Measurements from ENCODE around the gene FOXE3. TPM values are rescaled to one million over a fixed set of nuclear protein-coding genes. Genes with fewer than 3 reads are reported as not detected.
A peak's percentile ranks its signal among the peaks of the same experiment; 100 is the strongest.

The FOXE3 gene
- total RNA-seq, 1 donor from 2014 or later, result not detected

DNA sequence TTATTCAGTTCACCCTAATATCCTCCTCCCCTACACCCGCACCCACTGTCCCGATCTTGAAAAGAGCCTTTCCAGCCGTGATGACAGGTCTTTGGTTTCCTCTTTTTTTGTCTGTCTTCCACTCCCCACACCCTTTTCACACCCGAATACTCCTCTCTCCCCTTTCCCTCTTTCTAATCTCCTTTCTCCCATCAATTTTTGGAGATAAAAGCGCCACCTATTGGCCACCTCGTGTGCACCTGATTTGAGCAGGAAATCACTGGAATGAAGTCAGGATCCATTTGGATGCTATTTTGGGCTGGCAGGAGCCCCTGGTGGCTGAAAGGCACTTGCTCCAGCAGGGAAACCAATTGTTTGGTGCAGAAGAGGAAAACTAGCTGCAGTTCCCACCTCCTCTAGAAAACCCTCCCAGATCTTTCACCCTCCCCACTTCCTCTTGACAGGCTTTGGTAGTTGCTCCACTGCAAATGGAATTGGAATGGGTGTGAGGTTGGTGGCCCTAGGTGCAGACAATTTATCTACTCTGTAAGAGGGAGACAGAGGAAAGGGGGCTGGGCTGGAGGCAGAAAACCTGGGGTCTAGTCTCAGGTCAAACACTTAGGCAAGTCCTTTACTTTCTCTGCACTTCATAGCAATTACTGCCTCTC lies 8.4 kb downstream of the FOXE3 start:
- no peak overlapping the region for H3K4me3 ChIP-seq
- intact Hi-C loops (cut with DNase I), result loop anchor here (5.0 kb wide), 2 partner anchors 232 to 247 kb away; partner anchors contain the start of gene PDZK1IP1
- peaks cover 0 to 3% of the 10 kb centered on the region in 2 donors for H3K36me3 ChIP-seq
- H3K4me1 ChIP-seq, result no peaks in the 10 kb centered on the region
- TF ChIP-seq, protein P1, sequence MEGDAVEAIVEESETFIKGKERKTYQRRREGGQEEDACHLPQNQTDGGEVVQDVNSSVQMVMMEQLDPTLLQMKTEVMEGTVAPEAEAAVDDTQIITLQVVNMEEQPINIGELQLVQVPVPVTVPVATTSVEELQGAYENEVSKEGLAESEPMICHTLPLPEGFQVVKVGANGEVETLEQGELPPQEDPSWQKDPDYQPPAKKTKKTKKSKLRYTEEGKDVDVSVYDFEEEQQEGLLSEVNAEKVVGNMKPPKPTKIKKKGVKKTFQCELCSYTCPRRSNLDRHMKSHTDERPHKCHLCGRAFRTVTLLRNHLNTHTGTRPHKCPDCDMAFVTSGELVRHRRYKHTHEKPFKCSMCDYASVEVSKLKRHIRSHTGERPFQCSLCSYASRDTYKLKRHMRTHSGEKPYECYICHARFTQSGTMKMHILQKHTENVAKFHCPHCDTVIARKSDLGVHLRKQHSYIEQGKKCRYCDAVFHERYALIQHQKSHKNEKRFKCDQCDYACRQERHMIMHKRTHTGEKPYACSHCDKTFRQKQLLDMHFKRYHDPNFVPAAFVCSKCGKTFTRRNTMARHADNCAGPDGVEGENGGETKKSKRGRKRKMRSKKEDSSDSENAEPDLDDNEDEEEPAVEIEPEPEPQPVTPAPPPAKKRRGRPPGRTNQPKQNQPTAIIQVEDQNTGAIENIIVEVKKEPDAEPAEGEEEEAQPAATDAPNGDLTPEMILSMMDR (IDR thresholded peaks at IDR 0.05), result peak; percentile 41 to 75 (median 65)
- H3K27ac ChIP-seq, result no peak overlapping the region
- no peaks in the 10 kb centered on the region for H3K27me3 ChIP-seq
- no peak for DNase-seq (ENCODE audit: low spot score in 2 of 2)
- H3K9me3 ChIP-seq, result no peaks in the 10 kb centered on the region

DNA sequence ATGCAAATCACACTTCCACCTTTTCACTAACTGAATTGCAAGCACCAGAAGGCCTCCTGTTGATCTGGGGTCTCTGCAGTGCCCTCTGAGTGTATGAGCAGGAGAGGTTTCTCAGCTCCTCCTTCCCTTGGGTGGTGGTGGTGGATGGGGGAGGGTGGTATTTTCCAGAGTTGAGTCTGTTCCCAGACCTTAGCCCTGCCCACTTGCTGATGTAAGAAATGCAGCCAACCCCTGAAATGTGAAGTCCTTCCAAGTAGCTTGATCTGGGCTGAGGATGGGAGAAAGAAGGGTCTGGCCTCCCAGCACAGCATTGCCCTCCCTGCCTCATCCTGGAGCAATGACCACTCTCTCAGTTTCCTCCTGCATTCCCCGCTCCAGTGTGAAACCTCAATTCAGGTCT lies 15.4 kb downstream of the FOXE3 start:
- DNase-seq (ENCODE audit: low spot score in 2 of 2), result no peak
- Histone ChIP-seq H3K36me3 (peaks cover 0 to 3% of the 10 kb centered on the region in 2 donors), H3K9me3 (no peaks in the 10 kb centered on the region), H3K4me3 (no peak overlapping the region), H3K27ac (no peak overlapping the region), H3K27me3 (no peaks in the 10 kb centered on the region), H3K4me1 (peaks cover 9 to 39% of the 10 kb centered on the region in 2 donors)
- intact Hi-C loops (cut with DNase I), result no loop called here
- TF ChIP-seq, protein P1 (IDR thresholded peaks at IDR 0.05), result no peak

DNA sequence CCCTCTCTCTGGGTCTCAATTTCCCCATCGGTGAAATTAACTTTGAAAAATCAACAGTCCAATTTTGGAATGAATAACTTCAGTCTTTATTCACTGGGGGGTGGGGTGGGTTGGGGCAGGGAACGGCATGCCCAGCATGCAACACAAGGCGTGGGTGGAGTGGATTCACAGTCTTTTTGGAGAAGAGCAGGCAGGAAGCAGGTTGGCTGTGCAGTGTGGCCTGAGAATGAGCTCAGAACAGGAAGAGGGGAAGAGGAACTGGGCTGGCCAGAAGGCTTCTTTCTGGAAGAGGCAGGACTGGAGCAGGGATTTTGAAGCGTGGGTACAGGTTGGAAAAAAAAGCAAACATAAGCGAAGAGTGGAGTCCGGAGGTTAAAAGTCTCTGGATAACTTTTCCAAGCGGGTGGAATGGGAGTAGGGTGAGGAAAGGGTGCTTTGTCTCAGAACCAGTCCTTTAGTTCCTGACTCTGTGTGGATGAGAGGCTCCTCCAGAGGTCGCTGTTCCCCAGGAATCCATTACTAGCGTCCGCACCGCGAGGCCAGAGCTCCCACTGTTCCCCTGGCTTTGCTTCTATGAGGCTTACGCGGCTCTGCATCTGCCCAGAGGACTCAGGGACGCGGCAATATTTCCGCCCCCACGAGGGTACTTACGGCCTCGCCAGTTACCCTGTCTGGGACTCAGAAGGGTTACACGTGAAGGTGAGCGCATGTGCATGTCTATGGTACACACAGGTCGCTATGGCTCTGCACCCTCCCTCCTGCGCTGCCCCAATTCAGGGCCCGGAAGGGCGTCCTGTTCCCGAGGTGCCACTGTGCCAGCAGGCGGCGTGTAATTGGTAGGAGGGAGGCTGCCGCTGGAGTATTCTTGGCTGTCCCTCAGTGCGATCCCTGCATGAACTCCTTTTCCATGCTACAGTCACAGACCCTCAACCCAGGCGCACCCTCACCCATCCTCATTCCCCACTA lies 16.3 kb downstream of the FOXE3 start:
- no peaks in the 10 kb centered on the region for H3K27me3 ChIP-seq
- peaks cover 0 to 3% of the 10 kb centered on the region in 2 donors for H3K36me3 ChIP-seq
- peaks cover 9 to 39% of the 10 kb centered on the region in 2 donors for H3K4me1 ChIP-seq
- peak overlapping the region in 1 of 2 donors; percentile 39 for H3K4me3 ChIP-seq
- TF ChIP-seq, protein P1 (IDR thresholded peaks at IDR 0.05), result peak; percentile 52 to 72 (median 72)
- no peaks in the 10 kb centered on the region for H3K9me3 ChIP-seq
- no peak overlapping the region for H3K27ac ChIP-seq
- intact Hi-C loops (cut with DNase I), result loop anchor here (1.0 kb wide), 2 partner anchors 278 to 294 kb away; no protein-coding TSS in a partner anchor
- peak in 1 of 2 donors; percentile 89 for DNase-seq (ENCODE audit: low spot score in 2 of 2)

DNA sequence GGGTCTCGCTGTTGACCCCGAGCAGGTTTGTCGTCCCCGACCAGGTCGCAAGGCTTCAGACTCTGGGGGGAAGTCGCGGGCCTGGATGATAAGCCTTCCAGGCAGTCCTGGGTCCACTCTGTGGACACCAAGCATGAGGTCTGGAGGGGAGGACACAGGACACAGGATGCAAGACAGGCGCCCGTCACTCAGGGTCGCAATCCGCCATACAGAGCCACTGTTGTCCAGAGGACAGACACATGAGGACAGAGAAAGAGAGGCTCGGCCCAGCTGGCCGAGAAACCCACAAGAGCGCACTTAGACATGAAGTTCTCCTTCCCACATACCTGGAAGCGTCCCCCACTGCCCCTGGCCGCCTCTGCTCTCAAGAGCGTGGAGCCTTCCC lies 16.9 kb downstream of the FOXE3 start:
- no peaks in the 10 kb centered on the region for H3K27me3 ChIP-seq
- intact Hi-C loops (cut with DNase I), result no loop called here
- no peak for DNase-seq (ENCODE audit: low spot score in 2 of 2)
- H3K36me3 ChIP-seq, result peaks cover 0 to 3% of the 10 kb centered on the region in 2 donors
- H3K4me1 ChIP-seq, result peaks cover 9 to 39% of the 10 kb centered on the region in 2 donors
- no peaks in the 10 kb centered on the region for H3K9me3 ChIP-seq
- TF ChIP-seq, protein P1 (IDR thresholded peaks at IDR 0.05), result no peak
- H3K4me3 ChIP-seq, result peak overlapping the region in 1 of 2 donors; percentile 39
- no peak overlapping the region for H3K27ac ChIP-seq

DNA sequence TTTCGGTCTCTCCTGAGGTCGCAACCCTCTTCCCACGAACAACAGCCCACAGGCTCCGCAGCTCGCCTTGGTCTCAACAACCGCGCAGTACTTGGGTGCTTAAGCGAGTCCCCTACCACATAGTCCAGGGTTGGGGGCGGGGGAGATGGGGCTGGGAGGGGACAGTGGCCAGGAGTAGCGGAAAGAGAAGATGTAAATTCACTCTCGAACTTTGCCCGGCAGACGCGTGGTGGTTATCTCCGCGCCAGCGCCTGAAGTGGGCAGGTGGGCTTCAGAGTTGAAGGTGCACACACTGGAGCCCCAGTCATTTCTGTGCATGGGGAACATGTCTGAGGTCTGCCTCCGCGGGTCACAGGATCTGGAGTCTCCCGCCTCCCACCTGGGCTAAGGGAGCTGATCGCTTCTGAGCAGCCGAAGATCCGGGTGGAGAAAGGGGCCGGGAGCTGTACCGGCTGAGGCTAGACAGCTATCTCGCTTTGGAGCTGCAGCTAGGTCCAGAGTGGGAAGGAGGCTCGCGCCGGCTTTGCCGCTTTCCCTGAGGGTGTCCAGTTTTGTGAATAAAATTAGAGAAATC lies 17.5 kb downstream of the FOXE3 start:
- peak overlapping the region; percentile 11 to 39 for H3K4me3 ChIP-seq
- peaks cover 9 to 39% of the 10 kb centered on the region in 2 donors for H3K4me1 ChIP-seq
- no peak overlapping the region for H3K27ac ChIP-seq
- no peaks in the 10 kb centered on the region for H3K9me3 ChIP-seq
- intact Hi-C loops (cut with DNase I), result no loop called here
- H3K27me3 ChIP-seq, result no peaks in the 10 kb centered on the region
- DNase-seq (ENCODE audit: low spot score in 2 of 2), result no peak
- H3K36me3 ChIP-seq, result peaks cover 0 to 3% of the 10 kb centered on the region in 2 donors
- TF ChIP-seq, protein P1 (IDR thresholded peaks at IDR 0.05), result no peak
